H1 (cell line): Measurements from ENCODE around the gene DNAAF8. TPM values are rescaled to one million over a fixed set of nuclear protein-coding genes. Genes with fewer than 3 reads are reported as not detected.

Experiments used
- CTCF ChIA-PET: fragments of 300-600 bp; sonication (Branson Sonifier 250); formaldehyde crosslinking; loops from one replicate; lab custom pipeline; 2021; ENCODE audit not compliant: partially characterized antibody; lab: Charles Lee
- POLR2A ChIA-PET: fragments of 300-600 bp; sonication (Branson Sonifier 250); formaldehyde crosslinking; loops from one replicate; lab custom pipeline; 2021; ENCODE audit warnings: inconsistent platforms; ENCODE audit not compliant: partially characterized antibody; lab: Charles Lee
- DNase-seq, 2 experiments: peaks; one replicate each; pipeline versions ENCODE4 v3.0.0 to v3.0.0-alpha.2; 2010 to 2022; ENCODE audit warnings: low spot score in 2 of 2, low read depth in 1 of 2, mixed read lengths in 1 of 2
- FAIRE-seq: peaks from 2 replicates; lab custom pipeline; 2011; peaks lifted over from hg19 to GRCh38; lab: Jason Lieb, UNC
- H2AFZ ChIP-seq: 2 replicates; pipeline ENCODE4 v1.8.1; 2012; ENCODE audit warnings: low read length, inconsistent platforms
- H2AK5ac ChIP-seq: 2 replicates; pipeline ENCODE4 v1.6.1; 2013; ENCODE audit warnings: low read depth, low read length
- H2BK120ac ChIP-seq: replicated peaks from 2 replicates; pipeline ENCODE3; 2013; ENCODE audit warnings: low read depth, low read length, inconsistent platforms
- H2BK12ac ChIP-seq: 2 replicates; pipeline ENCODE4 v1.6.1; 2013; ENCODE audit warnings: low read depth, low read length
- H2BK15ac ChIP-seq: 2 replicates; pipeline ENCODE4 v1.6.1; 2013; ENCODE audit warnings: low read length
- H2BK20ac ChIP-seq: 2 replicates; pipeline ENCODE4 v1.6.1; 2013; ENCODE audit warnings: low read length
- H2BK5ac ChIP-seq: 2 replicates; pipeline ENCODE4 v1.6.1; 2013; ENCODE audit warnings: low read depth, low read length
- H3K14ac ChIP-seq: 2 replicates; pipeline ENCODE4 v1.6.1; 2013; ENCODE audit warnings: inconsistent platforms; ENCODE audit not compliant: insufficient read length
- H3K18ac ChIP-seq: 2 replicates; pipeline ENCODE4 v1.6.1; 2013; ENCODE audit warnings: low read length; ENCODE audit errors: extremely low read depth
- H3K23ac ChIP-seq: 2 replicates; pipeline ENCODE4 v1.6.1; 2013; ENCODE audit warnings: inconsistent platforms; ENCODE audit not compliant: insufficient read length
- H3K23me2 ChIP-seq: 2 replicates; pipeline ENCODE4 v1.6.1; 2013; ENCODE audit warnings: low read depth, low read length
- H3K27ac ChIP-seq: 2 replicates; pipeline ENCODE4 v1.6.1; 2011; ENCODE audit warnings: low read depth, low read length, inconsistent platforms
- H3K27me3 ChIP-seq, 4 experiments: replicated peaks in 1 of 4; 1 replicate in 1 of 4; 2 replicates in 3 of 4; pipeline versions ENCODE4 v1.6.1 to v1.8.1; 2011 to 2013; ENCODE audit warnings: low read length in 3 of 4, mild to moderate bottlenecking in 3 of 4, inconsistent platforms in 2 of 4, mixed read lengths in 2 of 4, moderate library complexity in 1 of 4; ENCODE audit not compliant: control insufficient read depth in 3 of 4, insufficient read depth in 3 of 4; ENCODE audit errors: extremely low read depth in 1 of 4
- H3K36me3 ChIP-seq, 4 experiments: 2 replicates each; pipeline versions ENCODE4 v1.6.1 to v1.8.1; 2011 to 2013; ENCODE audit warnings: mild to moderate bottlenecking in 4 of 4, low read length in 3 of 4, moderate library complexity in 2 of 4, control low read depth in 1 of 4, inconsistent platforms in 1 of 4; ENCODE audit not compliant: insufficient read depth in 4 of 4, control insufficient read depth in 2 of 4
- H3K4ac ChIP-seq: replicated peaks from 2 replicates; pipeline ENCODE3; 2013; ENCODE audit warnings: low read length, low read depth, mixed read lengths, inconsistent platforms; ENCODE audit not compliant: insufficient read length
- H3K4me1 ChIP-seq, 4 experiments: replicated peaks in 1 of 4; 1 replicate in 1 of 4; 2 replicates in 3 of 4; pipeline versions ENCODE4 v1.6.1 to v1.8.1; 2011 to 2013; ENCODE audit warnings: low read length in 3 of 4, inconsistent platforms in 2 of 4, mixed read lengths in 1 of 4; ENCODE audit not compliant: insufficient read depth in 4 of 4, control insufficient read depth in 3 of 4
- H3K4me2 ChIP-seq, 2 experiments: 2 replicates each; pipeline versions ENCODE4 v1.6.1 to v1.8.1; 2011 to 2013; ENCODE audit warnings: low read depth in 2 of 2, low read length in 2 of 2, control low read depth in 1 of 2, inconsistent platforms in 1 of 2, mild to moderate bottlenecking in 1 of 2; ENCODE audit not compliant: insufficient read depth in 1 of 2
- H3K4me3 ChIP-seq, 4 experiments: fragments of 200-600, 300-600 bp in 1 of 4; sonication (generic), shearing (Covaris generic), sonication (Bioruptor Twin) in 1 of 4; 2 replicates each; pipeline versions ENCODE4 v1.5.1 to v1.8.1; 2011 to 2016; ENCODE audit warnings: low read length in 4 of 4, low read depth in 3 of 4, control low read depth in 2 of 4, inconsistent platforms in 2 of 4, mild to moderate bottlenecking in 2 of 4, mixed read lengths in 1 of 4, moderate library complexity in 1 of 4; ENCODE audit not compliant: insufficient read depth in 2 of 4; ENCODE audit errors: extremely low read depth in 1 of 4
- H3K56ac ChIP-seq: replicated peaks from 2 replicates; pipeline ENCODE3; 2013; ENCODE audit warnings: low read depth, mild to moderate bottlenecking, mixed read lengths, low read length, inconsistent platforms; ENCODE audit not compliant: insufficient read length
- H3K79me1 ChIP-seq: 2 replicates; pipeline ENCODE4 v1.6.1; 2013; ENCODE audit warnings: low read depth, low read length, control low read depth
- H3K79me2 ChIP-seq, 2 experiments: 2 replicates each; pipeline versions ENCODE4 v1.6.1 to v1.8.1; 2012 to 2013; ENCODE audit warnings: low read length in 2 of 2, mild to moderate bottlenecking in 2 of 2, inconsistent platforms in 1 of 2; ENCODE audit not compliant: insufficient read depth in 2 of 2, control insufficient read depth in 1 of 2
- H3K9ac ChIP-seq, 4 experiments: replicated peaks in 1 of 4; 1 replicate in 1 of 4; 2 replicates in 3 of 4; pipeline versions ENCODE4 v1.6.1 to v1.8.1; 2011 to 2013; ENCODE audit warnings: low read depth in 3 of 4, low read length in 3 of 4, control low read depth in 2 of 4, mild to moderate bottlenecking in 2 of 4, moderate library complexity in 2 of 4, inconsistent platforms in 1 of 4; ENCODE audit errors: extremely low read depth in 1 of 4
- H3K9me3 ChIP-seq, 2 experiments: 2 replicates each; pipeline versions ENCODE4 v1.6.1 to v1.8.1; 2012 to 2013; ENCODE audit warnings: mild to moderate bottlenecking in 2 of 2, moderate library complexity in 2 of 2, control low read depth in 1 of 2, inconsistent platforms in 1 of 2, low read depth in 1 of 2, low read length in 1 of 2, mixed read lengths in 1 of 2; ENCODE audit not compliant: insufficient read depth in 2 of 2
- H4K20me1 ChIP-seq, 2 experiments: replicated peaks in 1 of 2; 2 replicates each; pipeline versions ENCODE3 to v1.8.1; 2011 to 2013; ENCODE audit warnings: inconsistent platforms in 2 of 2, low read length in 2 of 2, mild to moderate bottlenecking in 1 of 2; ENCODE audit not compliant: insufficient read depth in 2 of 2, control insufficient read depth in 1 of 2
- H4K5ac ChIP-seq: 2 replicates; pipeline ENCODE4 v1.6.1; 2013; ENCODE audit warnings: low read length, low read depth, mixed read lengths, inconsistent platforms; ENCODE audit not compliant: insufficient read length
- H4K8ac ChIP-seq: 2 replicates; pipeline ENCODE4 v1.8.0; 2013; ENCODE audit warnings: mild to moderate bottlenecking, moderate library complexity, low read length, inconsistent platforms; ENCODE audit not compliant: insufficient read depth; ENCODE audit errors: extremely low read depth
- H4K91ac ChIP-seq: replicated peaks from 2 replicates; pipeline ENCODE3; 2013; ENCODE audit warnings: low read length, mixed read lengths, inconsistent platforms; ENCODE audit not compliant: insufficient read length
- JUND ChIP-seq: IDR thresholded peaks from 2 replicates; pipeline ENCODE4 v1.6.1; 2011; ENCODE audit warnings: mild to moderate bottlenecking, improper control_type of control experiment, low read length
- POU5F1 ChIP-seq: IDR thresholded peaks from 2 replicates; pipeline ENCODE4 v1.6.1; 2011; ENCODE audit warnings: low read depth, mild to moderate bottlenecking, low read length, moderate library complexity
- RAD21 ChIP-seq, 2 experiments: IDR thresholded peaks in 1 of 2; conservative IDR thresholded peaks in 1 of 2; 2 replicates each; pipeline ENCODE4 v1.6.1; 2011; ENCODE audit warnings: low read depth in 2 of 2, low read length in 2 of 2, improper control_type of control experiment in 1 of 2, inconsistent platforms in 1 of 2, mild to moderate bottlenecking in 1 of 2, moderate library complexity in 1 of 2
- WGBS, 2 experiments: shearing (Covaris generic) in 1 of 2; methylation state at CpG; one replicate each; pipeline versions ENCODE4 v1.1.6 to v1.1.7; 2013 to 2015; ENCODE audit warnings: low lambda C conversion rate in 2 of 2, mixed read lengths in 2 of 2, inconsistent platforms in 1 of 2, low coverage in 1 of 2, missing lambda C conversion rate in 1 of 2; ENCODE audit not compliant: insufficient replicate concordance in 2 of 2, insufficient coverage in 1 of 2, insufficient read length in 1 of 2; ENCODE audit errors: extremely low coverage in 1 of 2, missing lambda C conversion rate in 1 of 2; 5-methylcytosine and 5-hydroxymethylcytosine counted together
- polyA plus RNA-seq, 7 experiments: library from polyadenylated mRNA; depleted of rRNA in 3 of 7; stranded (reverse) in 5 of 7; unstranded in 2 of 7; fragments of >200 nt in 5 of 7; fragments of 200-250 nt in 2 of 7; gene quantifications; 1 replicate in 5 of 7; 2 replicates in 1 of 7; 4 replicates in 1 of 7; pipeline versions ENCODE4 v1.2.1 to v1.2.3, GENCODE V29; 2011 to 2013; ENCODE audit warnings: missing spikeins in 2 of 7, mixed read lengths in 2 of 7
- total RNA-seq: library from RNA; stranded (reverse); fragmentation: NEBNext Ultra II Directional; extraction: Animal tissue kit (Norgen Biotek cat#: 25700); gene quantifications from 2 replicates; pipeline ENCODE4 v1.2.1, GENCODE V29; 2021
- TF ChIP-seq, protein P1 (sequence below): IDR thresholded peaks from 2 replicates; pipeline ENCODE4 v1.6.1; 2012; ENCODE audit warnings: inconsistent platforms

Gene DNAAF8
- total and polyA plus RNA-seq, 2 of the 8 experiments (the other 6 are each of a cell fraction or from before 2014, with no cell fraction given): 0.39 TPM; not detected in 1

DNA sequence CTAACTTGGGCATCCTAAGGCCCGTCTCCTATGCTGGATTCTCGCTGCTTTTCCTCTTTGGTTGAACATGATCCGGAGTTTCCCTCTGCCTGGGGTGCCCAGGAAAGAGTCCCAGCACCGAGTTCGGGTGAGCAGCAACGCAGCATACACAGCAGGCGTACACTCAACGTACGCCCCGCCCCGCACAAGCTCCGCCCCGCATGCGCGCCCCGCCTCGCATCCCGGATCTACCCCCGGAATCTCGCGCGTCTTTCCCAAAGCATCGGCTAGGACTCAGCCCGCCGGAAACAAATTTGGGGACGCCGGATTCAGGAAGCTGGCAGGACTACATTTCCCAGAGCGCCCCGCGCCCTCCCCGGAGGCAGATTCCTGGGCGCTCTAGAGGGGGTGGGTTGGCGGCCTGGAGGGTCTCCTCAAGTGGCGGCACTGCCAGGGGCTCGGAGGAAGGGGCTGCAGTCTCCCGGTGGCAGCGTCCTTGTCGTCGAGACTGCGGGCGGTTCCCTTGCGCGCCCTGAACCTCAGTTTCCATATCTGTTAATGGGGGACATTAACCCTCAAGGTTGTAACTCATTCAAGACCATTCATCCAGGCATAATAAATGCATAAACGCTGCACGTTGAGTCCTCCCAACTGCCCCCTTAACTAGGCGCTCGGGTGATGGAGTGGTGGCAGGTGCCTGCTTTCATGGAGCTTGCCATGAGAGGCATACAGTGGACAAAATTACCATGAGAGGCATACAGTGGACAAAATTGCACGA lies 34.4 kb downstream of the DNAAF8 start:
- Histone ChIP-seq H4K91ac (peak overlapping the region; percentile 88), H2AFZ (peak overlapping the region; percentile 51; the same call in 1 of the 2 replicates), H3K9ac (peak overlapping the region in 3 of 4 experiments; percentile 46 to 88 (median 48); a peak in 5 of 7 replicates), H3K9me3 (no peaks in the 10 kb centered on the region), H3K56ac (peak overlapping the region; percentile 74), H2BK20ac (no peak overlapping the region), H3K14ac (no peak overlapping the region), H2BK15ac (peak overlapping the region; percentile 75), H2BK5ac (peak overlapping the region; percentile 80), H2BK120ac (peak overlapping the region; percentile 48), H3K23me2 (peaks cover 13% of the 10 kb centered on the region), H4K8ac (no peak overlapping the region), H2AK5ac (no peak overlapping the region), H3K36me3 (peaks cover 0 to 3% (median 1%) of the 10 kb centered on the region in 4 experiments; a peak in 5 of 8 replicates), H3K4me2 (peak overlapping the region; percentile 68 to 85), H4K20me1 (peaks cover 0 to 3% of the 10 kb centered on the region in 2 experiments), H3K23ac (no peak overlapping the region), H3K4me1 (peaks cover 0 to 3% (median 1%) of the 10 kb centered on the region in 4 experiments; a peak in 2 of 7 replicates), H3K79me2 (peaks cover 0 to 14% of the 10 kb centered on the region in 2 experiments; a peak in 2 of 4 replicates), H3K79me1 (peaks cover 2% of the 10 kb centered on the region; the same call in 1 of the 2 replicates), H3K4me3 (peak overlapping the region; percentile 37 to 75 (median 64)), H3K4ac (peak overlapping the region; percentile 6), H3K27me3 (no peaks in the 10 kb centered on the region), H2BK12ac (peak overlapping the region; percentile 60; the same call in 1 of the 2 replicates), H3K18ac (peak overlapping the region; percentile 71; the same call in 1 of the 2 replicates), H4K5ac (peak overlapping the region; percentile 82), H3K27ac (0 out of 2 replicates have a peak overlapping the region, but pooled peaks have one; percentile 63)
- ChIA-PET CTCF (no interaction called here), POLR2A (interaction anchor here (0.7 to 2.0 kb wide), 13 partner anchors 14 to 174 kb away, joined by 3 to 8 read pairs (median 4); partner anchors contain the start of genes ANKS3, DNAAF8, MGRN1 and ROGDI)
- FAIRE-seq (no peak), DNase-seq (peak; percentile 82 to 92)
- 6% methylated on average over 48 of the region's 48 CpGs; no CpG with 5 or more reads in 1 of the 2 experiments for WGBS, 2 experiments
- TF ChIP-seq, protein P1, sequence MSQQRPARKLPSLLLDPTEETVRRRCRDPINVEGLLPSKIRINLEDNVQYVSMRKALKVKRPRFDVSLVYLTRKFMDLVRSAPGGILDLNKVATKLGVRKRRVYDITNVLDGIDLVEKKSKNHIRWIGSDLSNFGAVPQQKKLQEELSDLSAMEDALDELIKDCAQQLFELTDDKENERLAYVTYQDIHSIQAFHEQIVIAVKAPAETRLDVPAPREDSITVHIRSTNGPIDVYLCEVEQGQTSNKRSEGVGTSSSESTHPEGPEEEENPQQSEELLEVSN: no peak; the same call in 1 of the 2 replicates
- TF ChIP-seq POU5F1 (no peak), JUND (no peak), RAD21 (IDR thresholded peaks at IDR 0.05 in 1 of 2, conservative IDR thresholded peaks at IDR 0.05 in 1 of 2; ENCODE audit: low read depth in 2 of 2, low read length in 2 of 2) (no peak)
